HEK293T (cell line): ENCODE results near the gene ASTN2.

ENCODE experiments used
- CTCF ChIA-PET: fragments of 350-600 bp; formaldehyde crosslinking; extraction: SDS; loops from one replicate; lab custom pipeline; 2021; ENCODE audit warnings: antibody characterized with exemption, inconsistent platforms; lab: Yijun Ruan, JAX
- POLR2A ChIA-PET: fragments of 350-600 bp; formaldehyde crosslinking; extraction: SDS; loops from one replicate; lab custom pipeline; 2020; ENCODE audit warnings: antibody characterized with exemption, inconsistent platforms; lab: Yijun Ruan, JAX
- DNase-seq: peaks from one replicate; pipeline ENCODE4 v3.0.0; 2012; ENCODE audit warnings: mixed read lengths; ENCODE audit errors: extremely low spot score
- ARNT ChIP-seq: fragments of 450-650 bp; IDR thresholded peaks from 2 replicates; pipeline ENCODE4 v1.6.1; 2017; ENCODE audit warnings: mild to moderate bottlenecking
- BHLHE40 ChIP-seq: fragments of 450-650 bp; IDR thresholded peaks from 2 replicates; pipeline ENCODE4 v1.6.1; 2016; ENCODE audit warnings: mild to moderate bottlenecking, moderate library complexity, borderline replicate concordance
- CTBP1 ChIP-seq: fragments of 450-650 bp; IDR thresholded peaks from 2 replicates; pipeline ENCODE4 v1.6.1; 2016; ENCODE audit warnings: borderline replicate concordance
- ELF4 ChIP-seq: fragments of 450-650 bp; IDR thresholded peaks from 2 replicates; pipeline ENCODE4 v1.6.1; 2017; ENCODE audit warnings: antibody characterized with exemption
- FOXA1 ChIP-seq: fragments of 450-650 bp; IDR thresholded peaks from 2 replicates; pipeline ENCODE4 v1.6.1; 2016; ENCODE audit warnings: mild to moderate bottlenecking
- FOXK2 ChIP-seq: fragments of 450-650 bp; IDR thresholded peaks from 2 replicates; pipeline ENCODE4 v1.6.1; 2016; ENCODE audit warnings: mild to moderate bottlenecking
- FOXM1 ChIP-seq: fragments of 450-650 bp; IDR thresholded peaks from 2 replicates; pipeline ENCODE4 v1.6.1; 2017; ENCODE audit warnings: mild to moderate bottlenecking, borderline replicate concordance
- HDGF ChIP-seq: fragments of 450-650 bp; IDR thresholded peaks from 2 replicates; pipeline ENCODE4 v1.6.1; 2017; ENCODE audit warnings: antibody characterized with exemption, borderline replicate concordance
- L3MBTL2 ChIP-seq: fragments of 450-650 bp; conservative IDR thresholded peaks from 2 replicates; pipeline ENCODE4 v1.6.1; 2016; ENCODE audit warnings: mild to moderate bottlenecking
- LEF1 ChIP-seq: fragments of 450-650 bp; IDR thresholded peaks from 2 replicates; pipeline ENCODE4 v1.6.1; 2017; ENCODE audit warnings: mild to moderate bottlenecking, borderline replicate concordance
- NFRKB ChIP-seq: fragments of 450-650 bp; IDR thresholded peaks from 2 replicates; pipeline ENCODE4 v1.6.1; 2016; ENCODE audit warnings: mild to moderate bottlenecking, moderate library complexity
- PKNOX1 ChIP-seq: fragments of 450-650 bp; IDR thresholded peaks from 2 replicates; pipeline ENCODE4 v1.6.1; 2016
- SP1 ChIP-seq: fragments of 450-650 bp; IDR thresholded peaks from 2 replicates; pipeline ENCODE4 v1.6.1; 2017
- SUZ12 ChIP-seq: fragments of 450-650 bp; IDR thresholded peaks from 2 replicates; pipeline ENCODE4 v1.6.1; 2016; ENCODE audit warnings: mild to moderate bottlenecking
- TARDBP ChIP-seq: fragments of 450-650 bp; IDR thresholded peaks from 2 replicates; pipeline ENCODE4 v1.6.1; 2016
- ZNF384 ChIP-seq: fragments of 450-650 bp; IDR thresholded peaks from 2 replicates; pipeline ENCODE4 v1.6.1; 2016

ASTN2 gene

GRCh38 chr9:116543731-116544400 lies 871.0 kb downstream of the ASTN2 start:
- CTCF ChIA-PET, result no interaction called here

GRCh38 chr9:116541402-116541801 lies 873.5 kb downstream of the ASTN2 start:
- POLR2A ChIA-PET, result no interaction called here
- CTCF ChIA-PET, result no interaction called here
- TF ChIP-seq FOXM1, result no peak
- TF ChIP-seq FOXA1, result no peak
- no peak for TF ChIP-seq ZNF384
- no peak for TF ChIP-seq L3MBTL2
- no peak for TF ChIP-seq LEF1
- TF ChIP-seq ELF4, result no peak
- TF ChIP-seq PKNOX1, result no peak
- TF ChIP-seq FOXK2, result no peak
- TF ChIP-seq SUZ12, result no peak
- TF ChIP-seq HDGF, result no peak
- no peak for TF ChIP-seq SP1
- no peak for TF ChIP-seq TARDBP
- TF ChIP-seq BHLHE40, result no peak
- no peak for TF ChIP-seq CTBP1
- TF ChIP-seq ARNT, result no peak
- no peak for TF ChIP-seq NFRKB

More at GRCh38 chr9:116543731-116544400, 871.0 kb downstream of the ASTN2 start:
- POLR2A ChIA-PET, result no interaction called here
- TF ChIP-seq CTBP1 (no peak), TARDBP (no peak), ARNT (no peak), NFRKB (no peak), SUZ12 (no peak), FOXM1 (no peak), SP1 (no peak), BHLHE40 (no peak), FOXK2 (no peak), HDGF (no peak), LEF1 (no peak), ZNF384 (no peak), FOXA1 (no peak), ELF4 (no peak)
- DNase-seq, result no peak

GRCh38 chr9:116539549-116539948 lies 875.3 kb downstream of the ASTN2 start:
- POLR2A ChIA-PET, result no interaction called here
- TF ChIP-seq CTBP1, result no peak
- no peak for TF ChIP-seq NFRKB
- no peak for TF ChIP-seq SP1
- no peak for TF ChIP-seq ARNT
- no peak for TF ChIP-seq FOXK2
- TF ChIP-seq ELF4, result no peak
- no peak for TF ChIP-seq PKNOX1
- TF ChIP-seq HDGF, result no peak
- no peak for TF ChIP-seq FOXA1
- no peak for TF ChIP-seq TARDBP
- no peak for TF ChIP-seq L3MBTL2
- no peak for TF ChIP-seq SUZ12
- no peak for TF ChIP-seq LEF1
- no peak for TF ChIP-seq ZNF384
- TF ChIP-seq FOXM1, result no peak
- TF ChIP-seq BHLHE40, result no peak
- CTCF ChIA-PET, result no interaction called here
- no peak for DNase-seq

More at GRCh38 chr9:116541402-116541801, 873.5 kb downstream of the ASTN2 start:
- no peak for DNase-seq

GRCh38 chr9:116525611-116526010 lies 889.2 kb downstream of the ASTN2 start:
- TF ChIP-seq FOXM1 (no peak), NFRKB (no peak), FOXA1 (no peak), SUZ12 (no peak), PKNOX1 (no peak), L3MBTL2 (no peak), ZNF384 (no peak), HDGF (no peak), LEF1 (no peak), BHLHE40 (no peak), ARNT (no peak), SP1 (no peak), TARDBP (no peak), ELF4 (no peak)
- CTCF ChIA-PET, result no interaction called here

GRCh38 chr9:116524778-116525470 lies 889.9 kb downstream of the ASTN2 start:
- CTCF ChIA-PET, result interaction anchor here (0.6 kb wide), 1 partner anchor 25 kb away, joined by 3 read pairs; no protein-coding TSS in a partner anchor
- DNase-seq, result no peak
- TF ChIP-seq CTBP1, result no peak
- TF ChIP-seq SP1, result no peak
- TF ChIP-seq ARNT, result no peak
- TF ChIP-seq PKNOX1, result no peak
- no peak for TF ChIP-seq NFRKB
- TF ChIP-seq HDGF, result no peak
- no peak for TF ChIP-seq BHLHE40
- no peak for TF ChIP-seq TARDBP
- no peak for TF ChIP-seq ZNF384
- no peak for TF ChIP-seq SUZ12
- no peak for TF ChIP-seq FOXK2
- no peak for TF ChIP-seq FOXM1
- no peak for TF ChIP-seq LEF1
- no peak for TF ChIP-seq FOXA1
- TF ChIP-seq L3MBTL2, result no peak
- no peak for TF ChIP-seq ELF4
- POLR2A ChIA-PET, result no interaction called here

More at GRCh38 chr9:116525611-116526010, 889.2 kb downstream of the ASTN2 start:
- no peak for DNase-seq
- POLR2A ChIA-PET, result no interaction called here
